GM12872 (cell line): ENCODE measurements around the gene SORCS3.

Source experiments
- TF ChIP-seq, protein P1 (sequence below): IDR thresholded peaks from 3 replicates; pipeline ENCODE4 v1.5.1; 2011; ENCODE audit warnings: low read depth, mild to moderate bottlenecking, low read length, moderate library complexity; ENCODE audit not compliant: insufficient read depth

The SORCS3 gene

DNA sequence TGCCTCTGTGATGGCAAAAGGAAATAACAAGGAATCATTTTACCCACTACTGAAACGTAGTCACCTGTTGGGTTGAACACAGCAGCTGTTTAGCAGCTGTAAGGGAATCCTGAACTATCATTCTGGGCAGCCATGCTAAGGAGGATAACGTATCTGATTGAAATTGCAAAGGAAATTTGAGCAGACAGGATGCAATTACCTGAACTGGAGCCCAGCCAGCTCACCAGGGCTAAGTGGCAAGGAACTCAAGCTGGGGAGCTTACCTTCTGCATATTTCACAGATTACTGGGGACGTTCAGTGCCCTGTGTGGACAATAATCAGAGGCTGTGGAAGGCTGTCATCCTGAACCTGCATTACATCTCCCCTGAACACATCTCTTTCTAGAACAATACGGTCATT, 650.5 kb downstream of the SORCS3 start:
- TF ChIP-seq, protein P1, sequence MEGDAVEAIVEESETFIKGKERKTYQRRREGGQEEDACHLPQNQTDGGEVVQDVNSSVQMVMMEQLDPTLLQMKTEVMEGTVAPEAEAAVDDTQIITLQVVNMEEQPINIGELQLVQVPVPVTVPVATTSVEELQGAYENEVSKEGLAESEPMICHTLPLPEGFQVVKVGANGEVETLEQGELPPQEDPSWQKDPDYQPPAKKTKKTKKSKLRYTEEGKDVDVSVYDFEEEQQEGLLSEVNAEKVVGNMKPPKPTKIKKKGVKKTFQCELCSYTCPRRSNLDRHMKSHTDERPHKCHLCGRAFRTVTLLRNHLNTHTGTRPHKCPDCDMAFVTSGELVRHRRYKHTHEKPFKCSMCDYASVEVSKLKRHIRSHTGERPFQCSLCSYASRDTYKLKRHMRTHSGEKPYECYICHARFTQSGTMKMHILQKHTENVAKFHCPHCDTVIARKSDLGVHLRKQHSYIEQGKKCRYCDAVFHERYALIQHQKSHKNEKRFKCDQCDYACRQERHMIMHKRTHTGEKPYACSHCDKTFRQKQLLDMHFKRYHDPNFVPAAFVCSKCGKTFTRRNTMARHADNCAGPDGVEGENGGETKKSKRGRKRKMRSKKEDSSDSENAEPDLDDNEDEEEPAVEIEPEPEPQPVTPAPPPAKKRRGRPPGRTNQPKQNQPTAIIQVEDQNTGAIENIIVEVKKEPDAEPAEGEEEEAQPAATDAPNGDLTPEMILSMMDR = no peak

DNA sequence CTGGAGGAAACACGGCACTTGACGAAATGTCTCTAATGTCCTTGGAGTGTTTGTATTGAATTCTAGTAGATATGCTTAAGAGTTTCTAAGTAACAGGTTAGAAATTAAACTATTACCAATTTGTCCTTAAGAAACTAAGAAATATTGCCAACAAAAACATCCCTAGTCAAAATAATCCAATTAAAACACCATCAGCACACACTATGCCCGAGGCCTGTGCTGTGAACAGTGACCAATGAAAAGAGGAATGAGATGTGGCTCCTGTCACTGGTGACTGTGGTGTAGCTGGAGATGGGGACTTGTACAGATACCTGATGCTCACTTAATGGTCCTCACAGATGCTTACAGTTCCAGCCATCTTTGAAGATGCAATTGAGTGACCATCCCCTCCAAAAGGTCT, 651.1 kb downstream of the SORCS3 start:
- TF ChIP-seq, protein P1 = no peak
